Left colon (tissue), 2 donors: ENCODE measurements around the gene NPTN. TPM values are rescaled to one million over a fixed set of nuclear protein-coding genes. Genes with fewer than 3 reads are reported as not detected.

Source experiments
- ATAC-seq: fragments of 200-7000 bp; cut with Tn5 transposase; one replicate; pipeline ENCODE4 v1.9.1; 2020; ENCODE audit warnings: mild to moderate bottlenecking, moderate library complexity
- DNase-seq, 2 donors: peaks; one replicate each; pipeline ENCODE4 v3.0.0-alpha.2; 2020
- intact Hi-C, 2 donors: fragments of 100-400 bp; cut with DNase I in 1 of 2; cut with micrococcal nuclease in 1 of 2; formaldehyde crosslinking; loops; one replicate each; pipeline versions ENCODE4 v1.11.2 to v1.14.0; 2022; cut with DNase I, micrococcal nuclease
- long read RNA-seq: library from polyadenylated mRNA; unstranded; transcript quantifications from one replicate; pipeline ENCODE4 v2.0.0, GENCODE V29; 2021
- total RNA-seq, 2 donors: library from RNA; stranded (reverse); fragmentation: NEBNext Ultra II Directional; extraction: Animal tissue kit (Norgen Biotek cat#: 25700); gene quantifications; one replicate each; pipeline ENCODE4 v1.2.1, GENCODE V29; 2021
- donor health status: DM: no; HTN: no; CAD: no.
- donor health status: DM: yes; HTN: yes; CAD: no.

The NPTN gene
- total RNA-seq: 100 to 1,000 TPM; 150 to 155 TPM
- long read RNA-seq, transcript NPTN-202 (8 exons, 2,817 nt): major isoform, 143 of 168 reads
- long read RNA-seq, partial matches to known transcripts: 11 of 168 reads
- long read RNA-seq, other reads (novel, unspliced or antisense): 12 of 168 reads

GRCh38 chr15:73633111-73633990 is at the start of gene NPTN:
Gene NPTN (minus strand): TSS chr15:73633389. CDS start chr15:73633215, 174 bp downstream.
- peak; percentile 88 for ATAC-seq
- DNase-seq: peak; percentile 99
- intact Hi-C loops: no loop called here

GRCh38 chr15:73682600-73683090 is 49.5 kb upstream of the NPTN start:
- intact Hi-C loops: no loop called here
- ATAC-seq (no peak), DNase-seq (no peak)

GRCh38 chr15:73681856-73682599 is 48.8 kb upstream of the NPTN start:
- ATAC-seq (no peak), DNase-seq (no peak)
- intact Hi-C loops: no loop called here

- intact Hi-C loops: no loop called here
- ATAC-seq (no peak), DNase-seq (no peak)
Observed at GRCh38 chr15:73681063-73681462, 47.9 kb upstream of the NPTN start.

- DNase-seq (no peak), ATAC-seq (no peak)
- intact Hi-C loops: no loop called here
Observed at GRCh38 chr15:73680549-73680948, 47.4 kb upstream of the NPTN start.

GRCh38 chr15:73679964-73680363 is 46.8 kb upstream of the NPTN start:
- ATAC-seq (no peak), DNase-seq (no peak)
- intact Hi-C loops: no loop called here

- DNase-seq (no peak), ATAC-seq (no peak)
- intact Hi-C loops: no loop called here
Observed at GRCh38 chr15:73679180-73679579, 46.0 kb upstream of the NPTN start.

GRCh38 chr15:73678498-73678897 is 45.3 kb upstream of the NPTN start:
- ATAC-seq (no peak), DNase-seq (no peak)
- intact Hi-C loops: no loop called here

- intact Hi-C loops: no loop called here
- no peak for ATAC-seq
- DNase-seq: no peak
Observed at GRCh38 chr15:73677733-73678132, 44.5 kb upstream of the NPTN start.

GRCh38 chr15:73677146-73677607 is 44.0 kb upstream of the NPTN start:
- intact Hi-C loops: no loop called here

GRCh38 chr15:73674587-73674986 is 41.4 kb upstream of the NPTN start:
- intact Hi-C loops: no loop called here
- no peak for ATAC-seq
- no peak for DNase-seq

More at GRCh38 chr15:73677146-73677607, 44.0 kb upstream of the NPTN start:
- ATAC-seq (peak; percentile 92), DNase-seq (peak; percentile 58 to 74)

GRCh38 chr15:73660455-73660854 is 27.3 kb upstream of the NPTN start:
- ATAC-seq (no peak), DNase-seq (no peak)
- intact Hi-C loops: no loop called here

- no peak for ATAC-seq
- intact Hi-C loops: no loop called here
- DNase-seq: no peak
Observed at GRCh38 chr15:73658645-73659044, 25.5 kb upstream of the NPTN start.

GRCh38 chr15:73655724-73656123 is 22.5 kb upstream of the NPTN start:
- ATAC-seq: no peak
- intact Hi-C loops: no loop called here

GRCh38 chr15:73654659-73655058 is 21.5 kb upstream of the NPTN start:
- DNase-seq (no peak), ATAC-seq (peak; percentile 66)
- intact Hi-C loops: no loop called here

More at GRCh38 chr15:73655724-73656123, 22.5 kb upstream of the NPTN start:
- DNase-seq: no peak

- no peak for DNase-seq
- intact Hi-C loops: no loop called here
- ATAC-seq: no peak
Observed at GRCh38 chr15:73650416-73651126, 17.4 kb upstream of the NPTN start.

GRCh38 chr15:73648014-73648295 is 14.8 kb upstream of the NPTN start:
- intact Hi-C loops: no loop called here
- ATAC-seq: no peak

GRCh38 chr15:73647259-73648013 is 14.2 kb upstream of the NPTN start:
- intact Hi-C loops: no loop called here
- DNase-seq (no peak), ATAC-seq (no peak)

More at GRCh38 chr15:73648014-73648295, 14.8 kb upstream of the NPTN start:
- no peak for DNase-seq
